Fibroblast of mammary gland (primary cell): Measurements from ENCODE around the gene HIC1.

Experiments used
- DNase-seq: peaks from one replicate; pipeline ENCODE4 v3.0.0-alpha.2; 2010; ENCODE audit warnings: low read depth
- H3K4me3 ChIP-seq: 2 replicates; pipeline ENCODE4 v1.5.1; 2011; ENCODE audit warnings: low read depth, mild to moderate bottlenecking, low read length, moderate library complexity; ENCODE audit not compliant: control insufficient read depth
- CTCF ChIP-seq: conservative IDR thresholded peaks from 2 replicates; pipeline ENCODE4 v1.5.1; 2011; ENCODE audit warnings: low read depth, low read length, inconsistent platforms; ENCODE audit not compliant: control insufficient read depth, insufficient read depth

Gene HIC1

GRCh38 chr17:2020721-2021120 is 34.2 kb upstream of the HIC1 start:
- no peak for DNase-seq
- no peak overlapping the region for H3K4me3 ChIP-seq
- no peak for TF ChIP-seq CTCF

GRCh38 chr17:2022647-2023240 is 32.2 kb upstream of the HIC1 start:
- no peak for DNase-seq

GRCh38 chr17:2023256-2023655 is 31.6 kb upstream of the HIC1 start:
- no peak overlapping the region for H3K4me3 ChIP-seq
- no peak for TF ChIP-seq CTCF
- no peak for DNase-seq

More at GRCh38 chr17:2022647-2023240, 32.2 kb upstream of the HIC1 start:
- H3K4me3 ChIP-seq, result no peak overlapping the region
- TF ChIP-seq CTCF, result no peak

GRCh38 chr17:2023692-2024571 is 31.0 kb upstream of the HIC1 start:
- no peak for TF ChIP-seq CTCF
- no peak overlapping the region for H3K4me3 ChIP-seq
- peak; percentile 51 for DNase-seq

- no peak overlapping the region for H3K4me3 ChIP-seq
- no peak for TF ChIP-seq CTCF
- no peak for DNase-seq
Observed at GRCh38 chr17:2024572-2025219, 30.2 kb upstream of the HIC1 start.

- no peak for TF ChIP-seq CTCF
- peak; percentile 51 for DNase-seq
- peak within 1 kb of the TSS; percentile 32 for H3K4me3 ChIP-seq
Observed at GRCh38 chr17:2025220-2025621, 29.7 kb upstream of the HIC1 start, which contains the start of gene RTN4RL1. TSS of gene RTN4RL1 (minus strand) at chr17:2025334. CDS start at chr17:2024865, 469 bp downstream.
